ENCODE results near the gene PHKA2.

DNA sequence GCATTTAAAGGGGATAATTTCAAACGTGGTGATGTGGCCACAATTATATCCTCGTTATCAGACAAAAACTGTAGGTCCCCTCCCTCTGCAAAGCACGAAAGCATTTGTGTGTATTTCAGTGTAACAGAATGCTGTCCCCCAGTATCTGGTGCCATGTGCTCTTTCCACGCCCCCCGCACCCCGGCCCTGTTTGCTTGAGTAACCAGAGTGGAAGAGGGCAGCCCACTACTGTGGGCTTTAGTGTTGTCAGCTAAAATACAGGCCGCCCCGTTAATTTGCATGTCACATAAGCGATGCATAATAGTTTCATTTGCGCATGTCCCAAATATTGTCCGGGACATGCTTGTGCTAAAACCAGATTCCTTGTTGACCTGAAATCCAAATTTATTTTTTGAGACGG lies 110.1 kb downstream of the PHKA2 start:
- no peak for TF ChIP-seq POLR2A (IDR thresholded peaks at IDR 0.05)
- TF ChIP-seq, protein P1, sequence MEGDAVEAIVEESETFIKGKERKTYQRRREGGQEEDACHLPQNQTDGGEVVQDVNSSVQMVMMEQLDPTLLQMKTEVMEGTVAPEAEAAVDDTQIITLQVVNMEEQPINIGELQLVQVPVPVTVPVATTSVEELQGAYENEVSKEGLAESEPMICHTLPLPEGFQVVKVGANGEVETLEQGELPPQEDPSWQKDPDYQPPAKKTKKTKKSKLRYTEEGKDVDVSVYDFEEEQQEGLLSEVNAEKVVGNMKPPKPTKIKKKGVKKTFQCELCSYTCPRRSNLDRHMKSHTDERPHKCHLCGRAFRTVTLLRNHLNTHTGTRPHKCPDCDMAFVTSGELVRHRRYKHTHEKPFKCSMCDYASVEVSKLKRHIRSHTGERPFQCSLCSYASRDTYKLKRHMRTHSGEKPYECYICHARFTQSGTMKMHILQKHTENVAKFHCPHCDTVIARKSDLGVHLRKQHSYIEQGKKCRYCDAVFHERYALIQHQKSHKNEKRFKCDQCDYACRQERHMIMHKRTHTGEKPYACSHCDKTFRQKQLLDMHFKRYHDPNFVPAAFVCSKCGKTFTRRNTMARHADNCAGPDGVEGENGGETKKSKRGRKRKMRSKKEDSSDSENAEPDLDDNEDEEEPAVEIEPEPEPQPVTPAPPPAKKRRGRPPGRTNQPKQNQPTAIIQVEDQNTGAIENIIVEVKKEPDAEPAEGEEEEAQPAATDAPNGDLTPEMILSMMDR (IDR thresholded peaks at IDR 0.05) = no peak

Measured in lower leg skin (tissue), 3 donors.